ENCODE data around the gene ABCA2. TPM values are rescaled to one million over a fixed set of nuclear protein-coding genes. Genes with fewer than 3 reads are reported as not detected.

ABCA2 gene
- total and polyA plus RNA-seq, 9 of the 15 experiments (the other 6 are each of a cell fraction or from before 2014, with no cell fraction given) = 0.69 to 16.3 (median 6.1) TPM; not detected in 2

- TF ChIP-seq SMAD1 (IDR thresholded peaks at IDR 0.05; ENCODE audit: low read depth, low read length, partially characterized antibody) (no peak), E2F3 (CRISPR knock-in tag; IDR thresholded peaks at IDR 0.05) (peak; percentile 100), PCBP2 (IDR thresholded peaks at IDR 0.05; ENCODE audit: low read depth, low read length, poor library complexity, severe bottlenecking) (no peak), RERE (CRISPR knock-in tag; IDR thresholded peaks at IDR 0.05; ENCODE audit: borderline replicate concordance) (no peak), ZNF717 (CRISPR knock-in tag; IDR thresholded peaks at IDR 0.05) (peak; percentile 95)
- TF ChIP-seq, protein P1, sequence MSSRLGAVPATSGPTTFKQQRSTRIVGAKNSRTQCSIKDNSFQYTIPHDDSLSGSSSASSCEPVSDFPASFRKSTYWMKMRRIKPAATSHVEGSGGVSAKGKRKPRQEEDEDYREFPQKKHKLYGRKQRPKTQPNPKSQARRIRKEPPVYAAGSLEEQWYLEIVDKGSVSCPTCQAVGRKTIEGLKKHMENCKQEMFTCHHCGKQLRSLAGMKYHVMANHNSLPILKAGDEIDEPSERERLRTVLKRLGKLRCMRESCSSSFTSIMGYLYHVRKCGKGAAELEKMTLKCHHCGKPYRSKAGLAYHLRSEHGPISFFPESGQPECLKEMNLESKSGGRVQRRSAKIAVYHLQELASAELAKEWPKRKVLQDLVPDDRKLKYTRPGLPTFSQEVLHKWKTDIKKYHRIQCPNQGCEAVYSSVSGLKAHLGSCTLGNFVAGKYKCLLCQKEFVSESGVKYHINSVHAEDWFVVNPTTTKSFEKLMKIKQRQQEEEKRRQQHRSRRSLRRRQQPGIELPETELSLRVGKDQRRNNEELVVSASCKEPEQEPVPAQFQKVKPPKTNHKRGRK (tag; IDR thresholded peaks at IDR 0.05) = no peak
Measured at GRCh38 chr9:137074657-137075274, 46.7 kb upstream of the ABCA2 start (continued).
